Caco-2 (cell line): ENCODE measurements around the gene PDLIM7. TPM values are rescaled to one million over a fixed set of nuclear protein-coding genes. Genes with fewer than 3 reads are reported as not detected.
A peak's percentile ranks its signal among the peaks of the same experiment; 100 is the strongest.

Experiments
- BruUV-seq: library from RNA; stranded (reverse); fragments of 400-500 nt; replicated peaks from 2 replicates; lab custom pipeline; 2021; lab: Mats Ljungman, UMichigan
- CTCF ChIA-PET: fragments of 300-600 bp; sonication (Branson Sonifier 250); formaldehyde crosslinking; loops from one replicate; lab custom pipeline; 2022; ENCODE audit warnings: antibody characterized with exemption; lab: Charles Lee
- POLR2A ChIA-PET: fragments of 300-600 bp; sonication (Branson Sonifier 250); formaldehyde crosslinking; loops from one replicate; lab custom pipeline; 2022; ENCODE audit warnings: antibody characterized with exemption; lab: Charles Lee
- DNase-seq, 2 experiments: peaks; one replicate each; pipeline versions ENCODE4 v3.0.0 to v3.0.0-alpha.2; 2020 to 2022
- H3K27me3 ChIP-seq: replicated peaks from 2 replicates; pipeline ENCODE4 v1.6.0; 2011; ENCODE audit warnings: low read length; ENCODE audit not compliant: control insufficient read depth, insufficient read depth
- H3K36me3 ChIP-seq: 2 replicates; pipeline ENCODE4 v1.5.1; 2011; ENCODE audit warnings: low read length; ENCODE audit not compliant: control insufficient read depth, insufficient read depth
- H3K4me1 ChIP-seq: fragments of 250-450 bp; sonication (Bioruptor Pico); 2 replicates; pipeline ENCODE4 v1.5.1; 2020; ENCODE audit warnings: mild to moderate bottlenecking
- H3K4me3 ChIP-seq: 2 replicates; pipeline ENCODE4 v1.5.1; 2011; ENCODE audit warnings: low read depth, mild to moderate bottlenecking, control low read depth, low read length
- H3K9me3 ChIP-seq: fragments of 250-450 bp; sonication (Bioruptor Pico); 2 replicates; pipeline ENCODE4 v1.5.1; 2020; ENCODE audit warnings: mild to moderate bottlenecking, moderate library complexity
- H3K27ac Mint-ChIP-seq: one replicate; pipeline ENCODE4 v1.8.0; 2022; ENCODE audit warnings: mixed read lengths; ENCODE audit not compliant: unreplicated experiment
- H3K27me3 Mint-ChIP-seq: one replicate; pipeline ENCODE4 v1.8.0; 2022; ENCODE audit warnings: mixed read lengths; ENCODE audit not compliant: insufficient read depth, unreplicated experiment
- H3K36me3 Mint-ChIP-seq: one replicate; pipeline ENCODE4 v1.8.0; 2022; ENCODE audit warnings: mild to moderate bottlenecking, mixed read lengths; ENCODE audit not compliant: insufficient read depth, unreplicated experiment
- H3K4me1 Mint-ChIP-seq: one replicate; pipeline ENCODE4 v1.8.0; 2022; ENCODE audit warnings: low read depth, mixed read lengths; ENCODE audit not compliant: unreplicated experiment
- H3K4me3 Mint-ChIP-seq: one replicate; pipeline ENCODE4 v1.8.0; 2022; ENCODE audit warnings: mild to moderate bottlenecking, moderate library complexity, mixed read lengths; ENCODE audit not compliant: unreplicated experiment
- H3K9me3 Mint-ChIP-seq: one replicate; pipeline ENCODE4 v1.8.0; 2022; ENCODE audit warnings: mixed read lengths; ENCODE audit not compliant: unreplicated experiment
- intact Hi-C: fragments of 100-400 bp; cut with micrococcal nuclease; formaldehyde crosslinking; loops from one replicate; pipeline ENCODE4 v1.10.0; 2022; ENCODE audit not compliant: unreplicated experiment
- total RNA-seq: library from RNA; stranded (reverse); gene quantifications from 2 replicates; pipeline ENCODE4 v1.2.3, GENCODE V29; 2022
- TF ChIP-seq, protein P1 (sequence below), 2 experiments: fragments of 200-600 bp in 1 of 2; IDR thresholded peaks; 1 replicate in 1 of 2; 2 replicates in 1 of 2; pipeline versions ENCODE4 v1.5.1 to v1.8.0; 2011 to 2022; ENCODE audit warnings: antibody characterized with exemption in 1 of 2, control low read depth in 1 of 2, inconsistent platforms in 1 of 2, low read depth in 1 of 2, low read length in 1 of 2, mild to moderate bottlenecking in 1 of 2, moderate library complexity in 1 of 2; ENCODE audit not compliant: insufficient read depth in 1 of 2, severe bottlenecking in 1 of 2, unreplicated experiment in 1 of 2

The PDLIM7 gene
- total RNA-seq, 1 experiment from 2014 or later, result 49.1 TPM

DNA sequence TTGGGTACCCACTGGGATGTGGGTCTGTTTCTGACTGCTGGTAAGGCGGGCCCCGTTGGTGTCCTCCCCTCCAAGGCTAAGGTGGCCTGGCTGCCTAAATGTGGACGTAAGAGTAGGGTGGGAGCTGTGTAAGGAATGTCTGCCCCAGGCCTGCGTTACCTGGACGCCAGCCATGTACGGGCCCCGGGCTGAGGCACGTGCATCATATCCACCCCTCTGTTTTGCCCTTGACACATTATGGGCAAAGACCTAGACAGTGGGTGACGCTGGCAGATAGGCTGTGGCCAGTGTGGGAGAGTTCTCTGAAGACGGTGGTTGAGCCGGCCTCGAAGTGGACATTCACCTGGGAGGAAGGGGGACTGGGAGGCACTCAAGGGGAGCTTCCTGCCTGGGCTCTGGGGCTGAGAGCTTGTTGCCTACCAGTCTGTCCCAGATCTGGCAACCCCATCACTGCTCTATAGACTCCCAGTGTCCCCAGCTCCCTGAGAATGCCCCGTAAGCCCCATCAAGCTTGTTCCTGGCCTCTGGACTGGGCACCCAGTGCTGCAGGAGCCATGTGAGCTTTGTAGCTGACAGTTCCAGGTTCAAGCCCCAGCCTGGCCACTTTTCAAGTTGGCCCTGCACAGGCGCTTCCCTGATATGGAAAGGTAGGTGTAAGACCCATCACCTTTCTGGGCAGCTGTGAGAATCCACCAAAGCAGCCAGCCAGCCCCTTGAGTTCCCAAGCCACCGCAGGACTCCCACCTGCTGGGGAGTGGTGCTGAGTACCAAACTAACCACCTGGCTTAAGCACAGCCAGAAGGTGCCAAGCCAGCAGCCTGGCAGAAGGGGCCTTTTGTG lies 54.0 kb downstream of the PDLIM7 start:
- intact Hi-C loops, result no loop called here
- H3K4me1 Mint-ChIP-seq, result peaks cover 8% of the 10 kb centered on the region
- H3K27me3 Mint-ChIP-seq, result peaks cover 6% of the 10 kb centered on the region
- BruUV-seq, result no TSS peak
- DNase-seq, result no peak
- peaks cover 6% of the 10 kb centered on the region; the same call in 1 of the 2 replicates for H3K4me1 ChIP-seq
- no peaks in the 10 kb centered on the region for H3K9me3 Mint-ChIP-seq
- TF ChIP-seq, protein P1, sequence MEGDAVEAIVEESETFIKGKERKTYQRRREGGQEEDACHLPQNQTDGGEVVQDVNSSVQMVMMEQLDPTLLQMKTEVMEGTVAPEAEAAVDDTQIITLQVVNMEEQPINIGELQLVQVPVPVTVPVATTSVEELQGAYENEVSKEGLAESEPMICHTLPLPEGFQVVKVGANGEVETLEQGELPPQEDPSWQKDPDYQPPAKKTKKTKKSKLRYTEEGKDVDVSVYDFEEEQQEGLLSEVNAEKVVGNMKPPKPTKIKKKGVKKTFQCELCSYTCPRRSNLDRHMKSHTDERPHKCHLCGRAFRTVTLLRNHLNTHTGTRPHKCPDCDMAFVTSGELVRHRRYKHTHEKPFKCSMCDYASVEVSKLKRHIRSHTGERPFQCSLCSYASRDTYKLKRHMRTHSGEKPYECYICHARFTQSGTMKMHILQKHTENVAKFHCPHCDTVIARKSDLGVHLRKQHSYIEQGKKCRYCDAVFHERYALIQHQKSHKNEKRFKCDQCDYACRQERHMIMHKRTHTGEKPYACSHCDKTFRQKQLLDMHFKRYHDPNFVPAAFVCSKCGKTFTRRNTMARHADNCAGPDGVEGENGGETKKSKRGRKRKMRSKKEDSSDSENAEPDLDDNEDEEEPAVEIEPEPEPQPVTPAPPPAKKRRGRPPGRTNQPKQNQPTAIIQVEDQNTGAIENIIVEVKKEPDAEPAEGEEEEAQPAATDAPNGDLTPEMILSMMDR (IDR thresholded peaks at IDR 0.05; ENCODE audit: insufficient read depth in 1 of 2, low read depth in 1 of 2, low read length in 1 of 2, severe bottlenecking in 1 of 2, unreplicated experiment in 1 of 2), result no peak
- no peaks in the 10 kb centered on the region for H3K27me3 ChIP-seq
- peaks cover under 1% of the 10 kb centered on the region for H3K36me3 ChIP-seq
- CTCF ChIA-PET, result interaction anchor here (1.9 to 6.4 kb wide), 4 partner anchors 12 to 73 kb away, joined by 5 to 78 read pairs (median 14); no protein-coding TSS in a partner anchor
- POLR2A ChIA-PET, result interaction anchor here (0.5 to 5.0 kb wide), 4 partner anchors 9 to 64 kb away, joined by 3 to 43 read pairs (median 4); partner anchors contain the start of gene GRK6
- H3K9me3 ChIP-seq, result no peaks in the 10 kb centered on the region
- H3K4me3 Mint-ChIP-seq, result no peak overlapping the region
- H3K27ac Mint-ChIP-seq, result peak overlapping the region; percentile 56
- no peak overlapping the region for H3K4me3 ChIP-seq
- H3K36me3 Mint-ChIP-seq, result peaks cover 63% of the 10 kb centered on the region

DNA sequence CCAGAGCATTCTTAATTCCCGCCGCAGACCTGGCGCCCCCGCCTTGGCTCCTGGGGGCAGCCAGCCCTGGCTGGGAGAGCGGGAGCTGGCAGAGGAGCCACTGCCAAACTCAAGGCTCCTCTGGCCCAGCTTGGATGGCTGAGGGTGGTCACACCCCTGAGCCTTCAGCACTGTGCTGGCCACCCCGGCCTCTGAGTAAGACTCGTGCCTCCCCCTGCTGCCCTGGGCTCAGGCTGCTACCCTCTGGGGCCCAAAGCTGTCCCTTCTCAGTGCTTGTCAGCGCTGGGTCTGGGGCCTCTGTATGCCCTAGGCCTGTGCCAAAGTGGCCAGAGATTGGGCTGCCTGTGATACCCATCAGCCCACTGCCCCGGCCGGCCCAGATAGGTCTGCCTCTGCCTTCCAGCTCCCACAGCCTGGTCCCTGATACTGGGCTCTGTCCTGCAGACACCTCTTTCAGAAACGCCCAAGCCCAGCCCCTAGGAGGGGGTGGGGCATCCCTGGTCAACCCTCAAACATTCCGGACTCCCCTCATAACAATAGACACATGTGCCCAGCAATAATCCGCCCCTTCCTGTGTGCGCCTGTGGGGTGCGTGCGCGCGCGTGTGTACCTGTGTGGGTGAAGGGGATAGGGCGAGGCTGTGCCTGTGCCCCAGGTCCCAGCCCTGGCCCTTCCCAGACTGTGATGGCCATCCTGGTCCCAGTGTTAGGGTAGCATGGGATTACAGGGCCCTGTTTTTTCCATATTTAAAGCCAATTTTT lies 55.2 kb downstream of the PDLIM7 start:
- TF ChIP-seq, protein P1 (IDR thresholded peaks at IDR 0.05; ENCODE audit: insufficient read depth in 1 of 2, low read depth in 1 of 2, low read length in 1 of 2, severe bottlenecking in 1 of 2, unreplicated experiment in 1 of 2), result no peak
- Histone ChIP-seq H3K4me1 (peaks cover 8% of the 10 kb centered on the region; the same call in 1 of the 2 replicates), H3K36me3 (peaks cover 2% of the 10 kb centered on the region), H3K9me3 (no peaks in the 10 kb centered on the region), H3K27me3 (no peaks in the 10 kb centered on the region), H3K4me3 (no peak overlapping the region)
- intact Hi-C loops, result no loop called here
- CTCF ChIA-PET, result interaction anchor here (1.1 to 6.4 kb wide), 2 partner anchors 37 to 39 kb away, joined by 3 to 78 read pairs; no protein-coding TSS in a partner anchor
- POLR2A ChIA-PET, result interaction anchor here (5.0 kb wide), 1 partner anchor 16 kb away, joined by 43 read pairs; the partner anchor contains the start of gene GRK6
- H3K4me3 Mint-ChIP-seq, result no peak overlapping the region
- H3K27ac Mint-ChIP-seq, result peak overlapping the region; percentile 16
- H3K36me3 Mint-ChIP-seq, result peaks cover 63% of the 10 kb centered on the region
- no TSS peak for BruUV-seq
- peaks cover 8% of the 10 kb centered on the region for H3K4me1 Mint-ChIP-seq
- DNase-seq, result peak in 1 of 2 experiments; percentile 33
- H3K9me3 Mint-ChIP-seq, result no peaks in the 10 kb centered on the region
- peaks cover 6% of the 10 kb centered on the region for H3K27me3 Mint-ChIP-seq
